ENCODE results near the gene KIF21B.

GRCh38 chr1:200945111-200945510 lies 78.4 kb downstream of the KIF21B start:
- TF ChIP-seq, protein P1, sequence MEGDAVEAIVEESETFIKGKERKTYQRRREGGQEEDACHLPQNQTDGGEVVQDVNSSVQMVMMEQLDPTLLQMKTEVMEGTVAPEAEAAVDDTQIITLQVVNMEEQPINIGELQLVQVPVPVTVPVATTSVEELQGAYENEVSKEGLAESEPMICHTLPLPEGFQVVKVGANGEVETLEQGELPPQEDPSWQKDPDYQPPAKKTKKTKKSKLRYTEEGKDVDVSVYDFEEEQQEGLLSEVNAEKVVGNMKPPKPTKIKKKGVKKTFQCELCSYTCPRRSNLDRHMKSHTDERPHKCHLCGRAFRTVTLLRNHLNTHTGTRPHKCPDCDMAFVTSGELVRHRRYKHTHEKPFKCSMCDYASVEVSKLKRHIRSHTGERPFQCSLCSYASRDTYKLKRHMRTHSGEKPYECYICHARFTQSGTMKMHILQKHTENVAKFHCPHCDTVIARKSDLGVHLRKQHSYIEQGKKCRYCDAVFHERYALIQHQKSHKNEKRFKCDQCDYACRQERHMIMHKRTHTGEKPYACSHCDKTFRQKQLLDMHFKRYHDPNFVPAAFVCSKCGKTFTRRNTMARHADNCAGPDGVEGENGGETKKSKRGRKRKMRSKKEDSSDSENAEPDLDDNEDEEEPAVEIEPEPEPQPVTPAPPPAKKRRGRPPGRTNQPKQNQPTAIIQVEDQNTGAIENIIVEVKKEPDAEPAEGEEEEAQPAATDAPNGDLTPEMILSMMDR (conservative IDR thresholded peaks at IDR 0.05; ENCODE audit: low read depth in 2 of 2): no peak
- no peak for TF ChIP-seq EZH2phosphoT487 (IDR thresholded peaks at IDR 0.05; ENCODE audit: unreplicated experiment)
- TF ChIP-seq POLR2AphosphoS5 (IDR thresholded peaks at IDR 0.05; ENCODE audit: low read depth): no peak

Measured in GM23338 (cell line).